GM12878 (cell line): ENCODE measurements around the gene CSF3.

ENCODE experiments used
- FOXK2 ChIP-seq: fragments of 450-650 bp; IDR thresholded peaks from 2 replicates; pipeline ENCODE4 v1.6.1; 2017; ENCODE audit warnings: mild to moderate bottlenecking, moderate library complexity
- NR2C2 ChIP-seq: IDR thresholded peaks from 2 replicates; pipeline ENCODE4 v1.6.1; 2011; ENCODE audit warnings: borderline replicate concordance, low read depth; ENCODE audit not compliant: control insufficient read depth, insufficient read length
- ZNF274 ChIP-seq: IDR thresholded peaks from one replicate; pipeline ENCODE4 v1.8.0; 2011; ENCODE audit not compliant: insufficient read length, insufficient read depth
- TF ChIP-seq, protein P1 (sequence below): IDR thresholded peaks from 2 replicates; pipeline ENCODE4 v1.6.1; 2012; ENCODE audit warnings: mild to moderate bottlenecking, low read depth, low read length

- TF ChIP-seq FOXK2 (no peak), ZNF274 (no peak), NR2C2 (no peak)
- TF ChIP-seq, protein P1, sequence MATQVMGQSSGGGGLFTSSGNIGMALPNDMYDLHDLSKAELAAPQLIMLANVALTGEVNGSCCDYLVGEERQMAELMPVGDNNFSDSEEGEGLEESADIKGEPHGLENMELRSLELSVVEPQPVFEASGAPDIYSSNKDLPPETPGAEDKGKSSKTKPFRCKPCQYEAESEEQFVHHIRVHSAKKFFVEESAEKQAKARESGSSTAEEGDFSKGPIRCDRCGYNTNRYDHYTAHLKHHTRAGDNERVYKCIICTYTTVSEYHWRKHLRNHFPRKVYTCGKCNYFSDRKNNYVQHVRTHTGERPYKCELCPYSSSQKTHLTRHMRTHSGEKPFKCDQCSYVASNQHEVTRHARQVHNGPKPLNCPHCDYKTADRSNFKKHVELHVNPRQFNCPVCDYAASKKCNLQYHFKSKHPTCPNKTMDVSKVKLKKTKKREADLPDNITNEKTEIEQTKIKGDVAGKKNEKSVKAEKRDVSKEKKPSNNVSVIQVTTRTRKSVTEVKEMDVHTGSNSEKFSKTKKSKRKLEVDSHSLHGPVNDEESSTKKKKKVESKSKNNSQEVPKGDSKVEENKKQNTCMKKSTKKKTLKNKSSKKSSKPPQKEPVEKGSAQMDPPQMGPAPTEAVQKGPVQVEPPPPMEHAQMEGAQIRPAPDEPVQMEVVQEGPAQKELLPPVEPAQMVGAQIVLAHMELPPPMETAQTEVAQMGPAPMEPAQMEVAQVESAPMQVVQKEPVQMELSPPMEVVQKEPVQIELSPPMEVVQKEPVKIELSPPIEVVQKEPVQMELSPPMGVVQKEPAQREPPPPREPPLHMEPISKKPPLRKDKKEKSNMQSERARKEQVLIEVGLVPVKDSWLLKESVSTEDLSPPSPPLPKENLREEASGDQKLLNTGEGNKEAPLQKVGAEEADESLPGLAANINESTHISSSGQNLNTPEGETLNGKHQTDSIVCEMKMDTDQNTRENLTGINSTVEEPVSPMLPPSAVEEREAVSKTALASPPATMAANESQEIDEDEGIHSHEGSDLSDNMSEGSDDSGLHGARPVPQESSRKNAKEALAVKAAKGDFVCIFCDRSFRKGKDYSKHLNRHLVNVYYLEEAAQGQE: no peak
Observed at GRCh38 chr17:40056379-40057015, 41.3 kb downstream of the CSF3 start.
